OCI-LY1 (cell line): Measurements from ENCODE around the gene GNG7.

Experiments used
- H2AFZ ChIP-seq: fragments of 200-600 bp; sonication (generic), shearing (Covaris generic); 2 replicates; pipeline ENCODE4 v1.6.0; 2014; ENCODE audit warnings: antibody characterized with exemption, mild to moderate bottlenecking, low read length
- H3F3A ChIP-seq: fragments of 200-600 bp; sonication (generic), shearing (Covaris generic); 2 replicates; pipeline ENCODE4 v1.6.0; 2014; ENCODE audit warnings: mild to moderate bottlenecking, antibody characterized with exemption, low read length, moderate library complexity; ENCODE audit not compliant: insufficient read depth
- H3K27ac ChIP-seq: fragments of 200-600 bp; sonication (generic); 2 replicates; pipeline ENCODE4 v1.5.1; 2014; ENCODE audit warnings: low read length, mixed run types, mild to moderate bottlenecking, low read depth; ENCODE audit not compliant: poor library complexity, severe bottlenecking
- H3K27me3 ChIP-seq: fragments of 200-600 bp; sonication (generic); 2 replicates; pipeline ENCODE4 v1.6.0; 2014; ENCODE audit warnings: antibody characterized with exemption, mild to moderate bottlenecking, low read length, moderate library complexity; ENCODE audit not compliant: insufficient read depth
- H3K36me3 ChIP-seq: fragments of 200-600 bp; sonication (generic); 2 replicates; pipeline ENCODE4 v1.6.1; 2014; ENCODE audit warnings: mild to moderate bottlenecking, antibody characterized with exemption, low read length, moderate library complexity, mixed read lengths; ENCODE audit not compliant: insufficient read depth
- H3K4me1 ChIP-seq: fragments of 200-600 bp; sonication (generic); 2 replicates; pipeline ENCODE4 v1.5.1; 2014; ENCODE audit warnings: mild to moderate bottlenecking, low read length, moderate library complexity; ENCODE audit not compliant: insufficient read depth, severe bottlenecking
- H3K4me2 ChIP-seq: fragments of 200-600 bp; sonication (generic), shearing (Covaris generic); 2 replicates; pipeline ENCODE4 v1.6.1; 2014; ENCODE audit warnings: low read length
- H3K4me3 ChIP-seq: fragments of 200-600 bp; sonication (generic); 2 replicates; pipeline ENCODE4 v1.5.1; 2014; ENCODE audit warnings: low read length, low read depth, mild to moderate bottlenecking, mixed read lengths; ENCODE audit not compliant: poor library complexity, severe bottlenecking
- H3K79me2 ChIP-seq: fragments of 200-600 bp; shearing (Covaris generic); 2 replicates; pipeline ENCODE4 v1.6.1; 2016; ENCODE audit warnings: mixed run types, low read length, mixed read lengths; ENCODE audit not compliant: insufficient read depth
- H3K9ac ChIP-seq: fragments of 200-600 bp; sonication (generic), shearing (Covaris generic); 2 replicates; pipeline ENCODE4 v1.6.1; 2014; ENCODE audit warnings: mild to moderate bottlenecking, low read length, mixed read lengths
- H3K9me2 ChIP-seq: fragments of 200-600 bp; sonication (generic), shearing (Covaris generic); 2 replicates; pipeline ENCODE4 v1.6.1; 2014; ENCODE audit warnings: low read depth, mild to moderate bottlenecking, low read length, mixed read lengths
- H3K9me3 ChIP-seq: fragments of 200-600 bp; shearing (Covaris generic); 2 replicates; pipeline ENCODE4 v1.6.1; 2014; ENCODE audit warnings: low read length, mixed read lengths
- H4K20me1 ChIP-seq: fragments of 200-600 bp; sonication (generic), shearing (Covaris generic); 2 replicates; pipeline ENCODE4 v1.6.0; 2016; ENCODE audit warnings: mild to moderate bottlenecking, low read length; ENCODE audit not compliant: insufficient read depth
- EZH2 ChIP-seq: fragments of 200-600 bp; sonication (generic), shearing (Covaris generic); IDR thresholded peaks from 2 replicates; pipeline ENCODE4 v1.8.0; 2017; ENCODE audit warnings: borderline replicate concordance, mixed run types, mild to moderate bottlenecking, antibody characterized with exemption, low read length, moderate library complexity, mixed read lengths
- TF ChIP-seq, protein P1 (sequence below): fragments of 200-600 bp; sonication (generic), shearing (Covaris generic); IDR thresholded peaks from 2 replicates; pipeline ENCODE4 v1.5.1; 2017; ENCODE audit warnings: mild to moderate bottlenecking, antibody characterized with exemption, low read length, moderate library complexity, mixed read lengths

Gene GNG7

DNA sequence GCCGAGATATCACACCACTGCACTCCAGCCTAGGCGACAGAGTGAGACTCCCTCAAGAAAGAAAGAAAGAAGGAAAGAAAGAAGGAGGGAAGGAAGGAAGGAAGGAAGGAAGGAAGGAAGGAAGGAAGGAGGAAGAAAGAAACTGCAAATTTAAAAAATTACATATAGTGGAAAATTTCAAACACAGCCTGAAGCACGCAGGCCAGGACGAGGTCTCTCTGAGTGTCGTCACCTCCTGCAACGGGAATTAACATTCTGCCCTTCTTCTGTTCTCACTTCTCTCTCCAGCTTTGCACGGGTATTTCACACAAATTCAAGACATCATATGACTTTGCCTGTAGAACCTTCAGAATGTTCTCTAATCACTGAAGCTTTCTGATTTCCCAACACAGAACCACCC is 108.2 kb downstream of the GNG7 start:
- Histone ChIP-seq H3K79me2 (no peaks in the 10 kb centered on the region), H3K9ac (no peak overlapping the region), H3K36me3 (no peaks in the 10 kb centered on the region; the same call in 1 of the 2 replicates), H3K4me2 (no peak overlapping the region), H4K20me1 (no peaks in the 10 kb centered on the region), H3K4me3 (no peak overlapping the region), H2AFZ (no peak overlapping the region), H3F3A (no peaks in the 10 kb centered on the region), H3K4me1 (peaks cover 7% of the 10 kb centered on the region), H3K27me3 (peaks cover 14% of the 10 kb centered on the region; the same call in 1 of the 2 replicates), H3K9me3 (no peaks in the 10 kb centered on the region), H3K27ac (no peak overlapping the region), H3K9me2 (no peaks in the 10 kb centered on the region)
- TF ChIP-seq, protein P1, sequence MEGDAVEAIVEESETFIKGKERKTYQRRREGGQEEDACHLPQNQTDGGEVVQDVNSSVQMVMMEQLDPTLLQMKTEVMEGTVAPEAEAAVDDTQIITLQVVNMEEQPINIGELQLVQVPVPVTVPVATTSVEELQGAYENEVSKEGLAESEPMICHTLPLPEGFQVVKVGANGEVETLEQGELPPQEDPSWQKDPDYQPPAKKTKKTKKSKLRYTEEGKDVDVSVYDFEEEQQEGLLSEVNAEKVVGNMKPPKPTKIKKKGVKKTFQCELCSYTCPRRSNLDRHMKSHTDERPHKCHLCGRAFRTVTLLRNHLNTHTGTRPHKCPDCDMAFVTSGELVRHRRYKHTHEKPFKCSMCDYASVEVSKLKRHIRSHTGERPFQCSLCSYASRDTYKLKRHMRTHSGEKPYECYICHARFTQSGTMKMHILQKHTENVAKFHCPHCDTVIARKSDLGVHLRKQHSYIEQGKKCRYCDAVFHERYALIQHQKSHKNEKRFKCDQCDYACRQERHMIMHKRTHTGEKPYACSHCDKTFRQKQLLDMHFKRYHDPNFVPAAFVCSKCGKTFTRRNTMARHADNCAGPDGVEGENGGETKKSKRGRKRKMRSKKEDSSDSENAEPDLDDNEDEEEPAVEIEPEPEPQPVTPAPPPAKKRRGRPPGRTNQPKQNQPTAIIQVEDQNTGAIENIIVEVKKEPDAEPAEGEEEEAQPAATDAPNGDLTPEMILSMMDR: no peak
- TF ChIP-seq EZH2: no peak

- Histone ChIP-seq H3K36me3 (no peaks in the 10 kb centered on the region; the same call in 1 of the 2 replicates), H3K9me3 (no peaks in the 10 kb centered on the region), H3F3A (no peaks in the 10 kb centered on the region), H3K79me2 (no peaks in the 10 kb centered on the region), H3K4me2 (no peak overlapping the region), H3K27ac (no peak overlapping the region), H3K4me1 (no peaks in the 10 kb centered on the region), H3K27me3 (peaks cover 11% of the 10 kb centered on the region; the same call in 1 of the 2 replicates), H2AFZ (no peak overlapping the region), H3K9me2 (no peaks in the 10 kb centered on the region), H3K9ac (no peak overlapping the region), H4K20me1 (no peaks in the 10 kb centered on the region), H3K4me3 (no peak overlapping the region)
- no peak for TF ChIP-seq EZH2
- TF ChIP-seq, protein P1: no peak
Observed at GRCh38 chr19:2592824-2593223, 109.7 kb downstream of the GNG7 start.

DNA sequence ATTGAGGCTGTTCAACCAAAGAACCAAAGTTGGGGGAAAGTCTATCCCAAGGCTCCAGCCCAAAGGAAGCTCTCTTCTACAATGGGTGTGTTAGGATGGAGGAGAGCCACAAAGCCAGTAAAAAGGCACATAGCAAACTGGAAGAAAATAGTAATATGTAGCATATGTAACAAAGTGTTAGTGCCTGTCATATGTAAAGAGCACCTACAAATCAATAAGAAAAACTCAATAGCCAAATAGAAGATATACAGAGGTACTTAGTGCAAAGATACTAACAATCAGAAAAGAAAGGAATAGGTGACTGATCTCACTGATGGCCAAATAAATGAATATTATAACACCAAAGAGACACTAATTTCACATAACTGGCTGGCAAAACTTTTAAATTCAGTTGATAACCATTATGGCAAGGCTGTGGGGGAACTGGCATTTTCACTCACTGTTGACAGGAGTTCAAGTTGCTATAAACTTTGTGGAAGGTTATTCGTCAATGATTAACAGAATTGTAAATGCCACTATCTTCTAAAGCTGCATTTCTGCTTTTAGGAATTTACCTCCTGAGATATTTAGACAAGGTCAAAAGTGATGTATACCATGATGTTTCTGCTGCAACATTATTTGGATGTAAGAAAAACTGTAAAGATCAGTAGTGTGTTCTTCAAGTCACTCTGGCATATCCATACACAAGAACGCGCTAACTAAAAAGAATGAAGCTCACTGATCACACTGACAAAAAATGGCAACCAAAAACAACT is 110.8 kb downstream of the GNG7 start:
- Histone ChIP-seq H2AFZ (no peak overlapping the region), H3K9ac (no peak overlapping the region), H3K4me3 (no peak overlapping the region), H3K4me2 (no peak overlapping the region), H3K9me2 (no peaks in the 10 kb centered on the region), H3K36me3 (no peaks in the 10 kb centered on the region; the same call in 1 of the 2 replicates), H3K4me1 (no peaks in the 10 kb centered on the region), H4K20me1 (no peaks in the 10 kb centered on the region), H3K9me3 (no peaks in the 10 kb centered on the region), H3F3A (no peaks in the 10 kb centered on the region), H3K27me3 (peaks cover 11% of the 10 kb centered on the region; the same call in 1 of the 2 replicates), H3K27ac (no peak overlapping the region), H3K79me2 (no peaks in the 10 kb centered on the region)
- TF ChIP-seq, protein P1: no peak
- TF ChIP-seq EZH2: no peak
